ENCODE measurements around the gene CCDC60.

GRCh38 chr12:119505001-119505400 is 170.5 kb downstream of the CCDC60 start:
- TF ChIP-seq POLR2A (IDR thresholded peaks at IDR 0.05) = no peak
- no peak for TF ChIP-seq CTCF (IDR thresholded peaks at IDR 0.05 in 8 of 11, conservative IDR thresholded peaks at IDR 0.05 in 3 of 11)
- TF ChIP-seq POLR2AphosphoS5 (IDR thresholded peaks at IDR 0.05) = no peak
